Stomach (tissue), 9 donors: ENCODE data around the gene TMEM245. TPM values are rescaled to one million over a fixed set of nuclear protein-coding genes. Genes with fewer than 3 reads are reported as not detected.

Source experiments
- DNase-seq, 2 donors: peaks; one replicate each; pipeline versions ENCODE4 v3.0.0 to v3.0.0-alpha.2; 2013 to 2019
- H3K27ac ChIP-seq, 5 donors: fragments of 200-600 bp in 4 of 5; sonication (generic) in 4 of 5; one replicate each; pipeline ENCODE4 v1.5.1; 2013 to 2019; ENCODE audit warnings: mild to moderate bottlenecking in 1 of 5, moderate library complexity in 1 of 5
- H3K27me3 ChIP-seq, 3 donors: fragments of 200-600 bp; sonication (generic); one replicate each; pipeline ENCODE4 v1.5.1; 2017 to 2019; ENCODE audit warnings: mixed run types in 1 of 3
- H3K36me3 ChIP-seq, 4 donors: fragments of 200-600 bp; sonication (generic); 1 replicate in 3 of 4; 2 replicates in 1 of 4; pipeline ENCODE4 v1.5.1; 2016 to 2019
- H3K4me1 ChIP-seq, 4 donors: fragments of 200-600 bp; sonication (generic); one replicate each; pipeline ENCODE4 v1.5.1; 2016 to 2019
- H3K4me3 ChIP-seq, 4 donors: fragments of 200-600 bp; sonication (generic) in 3 of 4; one replicate each; pipeline ENCODE4 v1.5.1; 2016 to 2019; ENCODE audit warnings: mild to moderate bottlenecking in 1 of 4
- H3K9me3 ChIP-seq, 4 donors: fragments of 200-600 bp; sonication (generic); one replicate each; pipeline ENCODE4 v1.5.1; 2016 to 2019
- CTCF ChIP-seq, 7 experiments: fragments of 450-650 bp in 4 of 7; fragments of 200-600 bp in 3 of 7; sonication (generic) in 3 of 7; IDR thresholded peaks; one replicate each; pipeline ENCODE4 v1.5.1; 2016 to 2019; ENCODE audit warnings: antibody characterized with exemption in 7 of 7, control low read depth in 2 of 7, mild to moderate bottlenecking in 1 of 7
- EP300 ChIP-seq: sonication (generic); formaldehyde crosslinking; IDR thresholded peaks from one replicate; pipeline ENCODE4 v1.6.1; 2017; ENCODE audit warnings: antibody characterized with exemption
- POLR2A ChIP-seq, 4 donors: fragments of 450-650 bp; IDR thresholded peaks; one replicate each; pipeline ENCODE4 v1.6.1; 2016; ENCODE audit warnings: antibody characterized with exemption in 4 of 4, control low read depth in 2 of 4, mild to moderate bottlenecking in 1 of 4, moderate library complexity in 1 of 4
- POLR2AphosphoS5 ChIP-seq, 3 donors: sonication (generic); formaldehyde crosslinking; IDR thresholded peaks; one replicate each; pipeline ENCODE4 v1.6.1; 2016; ENCODE audit warnings: antibody characterized with exemption in 3 of 3
- WGBS, 5 donors: extraction: QIAGEN DNeasy Blood & Tissue Kit in 3 of 5; methylation state at CpG; one replicate each; pipeline versions ENCODE4 v1.1.5 to v1.1.7; 2013 to 2018; 5-methylcytosine and 5-hydroxymethylcytosine counted together
- intact Hi-C: fragments of 100-400 bp; cut with DNase I; formaldehyde crosslinking; loops from one replicate; pipeline ENCODE4 v1.15.1; 2023; ENCODE audit warnings: low total_unique reads
- polyA plus RNA-seq, 3 donors: library from polyadenylated mRNA; stranded (reverse); fragments of 200-250 nt; gene quantifications; one replicate each; pipeline ENCODE4 v1.2.3, GENCODE V29; 2013
- total RNA-seq, 5 donors: library from RNA; depleted of rRNA; stranded (reverse); fragments of >200 nt; gene quantifications; one replicate each; pipeline versions ENCODE4 v1.1.0 to v1.2.3, GENCODE V29; 2014 to 2016
- donor health status: healthy with polysubstance abuse.
- donor health status: Bipolar disorder and iron deficiency.
- donor health status: healthy.

Gene TMEM245
- total and polyA plus RNA-seq, 8 donors = 4.0 to 107 (median 35.5) TPM

- TF ChIP-seq EP300 = no peak
- no peak for TF ChIP-seq POLR2AphosphoS5 (IDR thresholded peaks at IDR 0.05)
- no peak for TF ChIP-seq POLR2A (IDR thresholded peaks at IDR 0.05)
- no peak for TF ChIP-seq CTCF (IDR thresholded peaks at IDR 0.05)
- Histone ChIP-seq H3K27me3 (no peaks in the 10 kb centered on the region), H3K4me1 (peaks cover 0 to 26% (median 11%) of the 10 kb centered on the region in 4 donors), H3K27ac (no peak overlapping the region), H3K9me3 (peaks cover 3 to 13% (median 9%) of the 10 kb centered on the region in 4 donors), H3K36me3 (peaks cover 0 to 3% (median 0%) of the 10 kb centered on the region in 4 donors), H3K4me3 (no peak overlapping the region)
- intact Hi-C loops = no loop called here
- WGBS, 5 donors = 40 to 68% (median 58%) methylated on average over 3 of the region's 3 CpGs
- DNase-seq = no peak
Measured at GRCh38 chr9:109005678-109006077, 114.1 kb downstream of the TMEM245 start.

- WGBS, 5 donors = 71 to 99% (median 96%) methylated on average over 2 of the region's 2 CpGs
- H3K27me3 ChIP-seq = no peaks in the 10 kb centered on the region
- H3K36me3 ChIP-seq = peaks cover 0 to 3% (median 0%) of the 10 kb centered on the region in 4 donors
- no peak overlapping the region for H3K27ac ChIP-seq
- H3K4me3 ChIP-seq = no peak overlapping the region
- peaks cover 3 to 13% (median 9%) of the 10 kb centered on the region in 4 donors for H3K9me3 ChIP-seq
- no peak for TF ChIP-seq CTCF (IDR thresholded peaks at IDR 0.05)
- TF ChIP-seq EP300 = no peak
- no peak for TF ChIP-seq POLR2A (IDR thresholded peaks at IDR 0.05)
- no peak for TF ChIP-seq POLR2AphosphoS5 (IDR thresholded peaks at IDR 0.05)
- intact Hi-C loops = no loop called here
- no peak for DNase-seq
- peaks cover 0 to 34% (median 9%) of the 10 kb centered on the region in 4 donors for H3K4me1 ChIP-seq
Measured at GRCh38 chr9:109003116-109003515, 116.6 kb downstream of the TMEM245 start.

GRCh38 chr9:109002141-109002540, 117.6 kb downstream of the TMEM245 start:
- no peak for TF ChIP-seq EP300
- no peak for TF ChIP-seq POLR2AphosphoS5 (IDR thresholded peaks at IDR 0.05)
- no peak for TF ChIP-seq CTCF (IDR thresholded peaks at IDR 0.05)
- no peak for TF ChIP-seq POLR2A (IDR thresholded peaks at IDR 0.05)
- Histone ChIP-seq H3K4me1 (peaks cover 0 to 34% (median 10%) of the 10 kb centered on the region in 4 donors), H3K27ac (no peak overlapping the region), H3K36me3 (peaks cover 0 to 3% (median 0%) of the 10 kb centered on the region in 4 donors), H3K27me3 (no peaks in the 10 kb centered on the region), H3K9me3 (peaks cover 3 to 13% (median 9%) of the 10 kb centered on the region in 4 donors), H3K4me3 (no peak overlapping the region)
- no peak for DNase-seq
- intact Hi-C loops = no loop called here
- 95 to 98% (median 96%) methylated on average over 4 of the region's 4 CpGs for WGBS, 5 donors

GRCh38 chr9:109001275-109001676, 118.5 kb downstream of the TMEM245 start:
- Histone ChIP-seq H3K4me1 (peaks cover 0 to 39% (median 12%) of the 10 kb centered on the region in 4 donors), H3K4me3 (no peak overlapping the region), H3K27ac (no peak overlapping the region), H3K36me3 (peaks cover 0 to 3% (median 0%) of the 10 kb centered on the region in 4 donors), H3K27me3 (no peaks in the 10 kb centered on the region), H3K9me3 (peaks cover 3 to 13% (median 9%) of the 10 kb centered on the region in 4 donors)
- 77 to 90% (median 84%) methylated on average over 1 of the region's 1 CpG for WGBS, 5 donors
- no peak for TF ChIP-seq EP300
- no peak for TF ChIP-seq POLR2AphosphoS5 (IDR thresholded peaks at IDR 0.05)
- TF ChIP-seq CTCF (IDR thresholded peaks at IDR 0.05) = no peak
- TF ChIP-seq POLR2A (IDR thresholded peaks at IDR 0.05) = no peak
- no peak for DNase-seq
- intact Hi-C loops = no loop called here
